Colonic mucosa (tissue), 4 donors: ENCODE results near the gene TPI1. TPM values are rescaled to one million over a fixed set of nuclear protein-coding genes. Genes with fewer than 3 reads are reported as not detected.
"Not testable (repeated sequence)": the region's sequence is repeated elsewhere in the genome, so short reads cannot be mapped to it uniquely, and the experiment has no call there.

Experiments used
- DNase-seq: peaks from one replicate; pipeline ENCODE4 v3.0.0-alpha.2; 2020
- H3K27ac ChIP-seq: fragments of 200-600 bp; one replicate; pipeline ENCODE4 v1.8.0; 2021
- H3K27me3 ChIP-seq: fragments of 200-600 bp; one replicate; pipeline ENCODE4 v1.8.0; 2021
- H3K36me3 ChIP-seq: fragments of 200-600 bp; one replicate; pipeline ENCODE4 v1.8.0; 2021
- H3K4me1 ChIP-seq: fragments of 200-600 bp; one replicate; pipeline ENCODE4 v1.8.0; 2021; ENCODE audit warnings: mild to moderate bottlenecking
- H3K4me3 ChIP-seq: fragments of 200-600 bp; one replicate; pipeline ENCODE4 v1.8.0; 2021
- H3K9ac ChIP-seq, 2 donors: one replicate each; pipeline ENCODE4 v1.7.0; 2013; ENCODE audit warnings: control low read depth in 2 of 2, low read depth in 2 of 2, low read length in 2 of 2
- H3K9me3 ChIP-seq: fragments of 200-600 bp; one replicate; pipeline ENCODE4 v1.8.0; 2021
- intact Hi-C: fragments of 100-400 bp; cut with DNase I; formaldehyde crosslinking; loops from one replicate; pipeline ENCODE4 v1.14.1; 2022
- total RNA-seq, 2 donors: library from RNA; stranded (reverse); fragmentation: NEBNext Ultra II Directional in 1 of 2; extraction: Animal tissue kit (Norgen Biotek cat#: 25700) in 1 of 2; gene quantifications; one replicate each; pipeline ENCODE4 v1.2.1, GENCODE V29; 2021
- TF ChIP-seq, protein P1 (sequence below): fragments of 200-600 bp; IDR thresholded peaks from one replicate; pipeline ENCODE4 v1.8.0; 2022; ENCODE audit warnings: antibody characterized with exemption, mild to moderate bottlenecking
- donor health status: healthy.
- donor health status: DM: no; HTN: no; CAD: no.
- donor health status: DM: no; HTN: no; CAD: no.

The TPI1 gene
- total RNA-seq, 2 donors from 2014 or later: 1,097 to 1,106 TPM

DNA sequence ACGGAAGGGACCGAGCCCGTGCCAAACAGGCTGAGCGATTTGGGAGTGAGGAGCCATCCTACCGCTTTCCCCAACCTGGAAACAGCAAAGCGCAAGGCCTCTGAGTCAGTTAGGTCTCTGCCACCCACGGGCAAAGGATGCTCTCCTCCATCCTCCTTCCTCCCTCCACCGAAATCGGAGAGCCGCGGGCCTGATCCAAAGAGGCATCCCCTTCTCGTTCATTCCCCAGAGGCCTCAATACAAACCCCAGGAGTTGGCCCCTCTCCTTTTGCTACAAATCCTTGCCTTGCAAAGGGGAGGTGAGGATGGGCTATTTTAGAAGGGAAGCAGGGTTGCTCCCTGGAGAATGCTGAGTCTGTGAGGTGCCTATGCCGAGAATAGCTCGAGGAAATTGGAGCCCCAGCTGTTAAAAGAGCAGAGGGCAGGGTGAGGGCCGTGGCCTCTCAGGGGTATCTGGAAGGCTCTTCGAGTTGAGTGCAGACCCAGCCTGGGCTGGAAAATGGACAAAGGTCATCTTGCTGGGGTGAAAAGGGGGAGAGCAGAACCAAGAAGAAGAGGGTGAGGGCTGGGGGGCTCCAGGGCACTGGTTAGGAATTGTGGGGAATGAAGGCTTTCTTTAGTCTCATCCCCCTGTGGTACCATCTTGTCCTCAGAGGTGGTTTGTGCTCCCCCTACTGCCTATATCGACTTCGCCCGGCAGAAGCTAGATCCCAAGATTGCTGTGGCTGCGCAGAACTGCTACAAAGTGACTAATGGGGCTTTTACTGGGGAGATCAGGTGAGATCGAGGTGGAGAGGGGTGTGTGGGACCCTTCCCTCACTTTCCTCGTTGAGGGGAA lies 1.1 kb downstream of the TPI1 start:
- DNase-seq: no peak
- peaks cover 12% of the 10 kb centered on the region for H3K36me3 ChIP-seq
- H3K4me1 ChIP-seq: peaks cover 22% of the 10 kb centered on the region
- H3K9ac ChIP-seq: peak overlapping the region; percentile 90 to 97
- H3K27ac ChIP-seq: peak overlapping the region; percentile 96
- H3K4me3 ChIP-seq: peak overlapping the region; percentile 98
- TF ChIP-seq, protein P1, sequence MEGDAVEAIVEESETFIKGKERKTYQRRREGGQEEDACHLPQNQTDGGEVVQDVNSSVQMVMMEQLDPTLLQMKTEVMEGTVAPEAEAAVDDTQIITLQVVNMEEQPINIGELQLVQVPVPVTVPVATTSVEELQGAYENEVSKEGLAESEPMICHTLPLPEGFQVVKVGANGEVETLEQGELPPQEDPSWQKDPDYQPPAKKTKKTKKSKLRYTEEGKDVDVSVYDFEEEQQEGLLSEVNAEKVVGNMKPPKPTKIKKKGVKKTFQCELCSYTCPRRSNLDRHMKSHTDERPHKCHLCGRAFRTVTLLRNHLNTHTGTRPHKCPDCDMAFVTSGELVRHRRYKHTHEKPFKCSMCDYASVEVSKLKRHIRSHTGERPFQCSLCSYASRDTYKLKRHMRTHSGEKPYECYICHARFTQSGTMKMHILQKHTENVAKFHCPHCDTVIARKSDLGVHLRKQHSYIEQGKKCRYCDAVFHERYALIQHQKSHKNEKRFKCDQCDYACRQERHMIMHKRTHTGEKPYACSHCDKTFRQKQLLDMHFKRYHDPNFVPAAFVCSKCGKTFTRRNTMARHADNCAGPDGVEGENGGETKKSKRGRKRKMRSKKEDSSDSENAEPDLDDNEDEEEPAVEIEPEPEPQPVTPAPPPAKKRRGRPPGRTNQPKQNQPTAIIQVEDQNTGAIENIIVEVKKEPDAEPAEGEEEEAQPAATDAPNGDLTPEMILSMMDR: no peak
- H3K9me3 ChIP-seq: no peaks in the 10 kb centered on the region
- no peaks in the 10 kb centered on the region for H3K27me3 ChIP-seq
- intact Hi-C loops: loop anchor here (5.0 kb wide), 1 partner anchor 99 kb away; no protein-coding TSS in a partner anchor

DNA sequence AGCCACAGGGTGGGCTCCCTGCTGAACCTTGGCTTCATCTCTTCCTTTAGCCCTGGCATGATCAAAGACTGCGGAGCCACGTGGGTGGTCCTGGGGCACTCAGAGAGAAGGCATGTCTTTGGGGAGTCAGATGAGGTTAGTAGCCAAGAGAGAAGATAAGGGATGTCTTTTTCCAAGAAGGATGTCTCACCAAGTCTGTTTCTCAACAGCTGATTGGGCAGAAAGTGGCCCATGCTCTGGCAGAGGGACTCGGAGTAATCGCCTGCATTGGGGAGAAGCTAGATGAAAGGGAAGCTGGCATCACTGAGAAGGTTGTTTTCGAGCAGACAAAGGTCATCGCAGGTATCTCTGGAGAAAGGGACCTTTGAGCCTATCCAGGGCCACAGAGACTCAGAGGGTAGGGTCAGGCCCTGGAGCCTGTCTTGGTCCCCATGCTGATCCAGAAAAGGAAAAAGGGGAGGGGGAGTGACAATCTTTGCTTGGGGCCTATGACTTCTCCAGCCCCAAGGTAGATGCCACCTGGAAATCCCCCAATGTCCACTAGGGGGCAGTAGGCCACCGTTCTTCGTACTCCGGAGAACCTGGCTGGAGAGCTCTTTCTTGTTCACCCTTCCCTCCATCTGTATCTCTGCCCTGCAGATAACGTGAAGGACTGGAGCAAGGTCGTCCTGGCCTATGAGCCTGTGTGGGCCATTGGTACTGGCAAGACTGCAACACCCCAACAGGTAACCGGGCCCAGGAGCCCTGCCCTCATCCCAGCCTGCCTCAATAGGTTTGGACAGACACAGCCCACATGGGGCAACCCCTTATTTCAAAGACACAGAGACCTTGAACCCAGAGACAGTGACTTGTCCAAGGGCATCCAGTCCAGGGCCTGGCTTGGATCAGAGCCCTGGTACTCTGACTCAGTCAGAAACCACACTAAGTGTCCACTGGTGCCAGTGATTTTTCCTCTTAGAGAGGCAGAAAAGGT lies 2.0 kb downstream of the TPI1 start:
- intact Hi-C loops: loop anchor here (5.0 kb wide), 1 partner anchor 98 kb away; no protein-coding TSS in a partner anchor
- peak; percentile 93 for DNase-seq
- peaks cover 22% of the 10 kb centered on the region for H3K4me1 ChIP-seq

DNA sequence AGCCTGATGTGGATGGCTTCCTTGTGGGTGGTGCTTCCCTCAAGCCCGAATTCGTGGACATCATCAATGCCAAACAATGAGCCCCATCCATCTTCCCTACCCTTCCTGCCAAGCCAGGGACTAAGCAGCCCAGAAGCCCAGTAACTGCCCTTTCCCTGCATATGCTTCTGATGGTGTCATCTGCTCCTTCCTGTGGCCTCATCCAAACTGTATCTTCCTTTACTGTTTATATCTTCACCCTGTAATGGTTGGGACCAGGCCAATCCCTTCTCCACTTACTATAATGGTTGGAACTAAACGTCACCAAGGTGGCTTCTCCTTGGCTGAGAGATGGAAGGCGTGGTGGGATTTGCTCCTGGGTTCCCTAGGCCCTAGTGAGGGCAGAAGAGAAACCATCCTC lies 3.0 kb downstream of the TPI1 start:
- H3K9ac ChIP-seq, H3K27me3 ChIP-seq, H3K4me3 ChIP-seq, DNase-seq, intact Hi-C loops, H3K9me3 ChIP-seq: not testable (repeated sequence)
- Histone ChIP-seq H3K36me3 (peaks cover 12% of the 10 kb centered on the region), H3K27ac (peak overlapping the region; percentile 77), H3K4me1 (peaks cover 22% of the 10 kb centered on the region)

More for the DNA sequence above, 2.0 kb downstream of the TPI1 start:
- H3K9ac ChIP-seq: peak overlapping the region; percentile 90 to 97
- TF ChIP-seq, protein P1: peak; percentile 90
- H3K9me3 ChIP-seq: no peaks in the 10 kb centered on the region
- H3K27ac ChIP-seq: peak overlapping the region; percentile 96
- H3K36me3 ChIP-seq: peaks cover 12% of the 10 kb centered on the region
- peak overlapping the region; percentile 98 for H3K4me3 ChIP-seq
- H3K27me3 ChIP-seq: no peaks in the 10 kb centered on the region

DNA sequence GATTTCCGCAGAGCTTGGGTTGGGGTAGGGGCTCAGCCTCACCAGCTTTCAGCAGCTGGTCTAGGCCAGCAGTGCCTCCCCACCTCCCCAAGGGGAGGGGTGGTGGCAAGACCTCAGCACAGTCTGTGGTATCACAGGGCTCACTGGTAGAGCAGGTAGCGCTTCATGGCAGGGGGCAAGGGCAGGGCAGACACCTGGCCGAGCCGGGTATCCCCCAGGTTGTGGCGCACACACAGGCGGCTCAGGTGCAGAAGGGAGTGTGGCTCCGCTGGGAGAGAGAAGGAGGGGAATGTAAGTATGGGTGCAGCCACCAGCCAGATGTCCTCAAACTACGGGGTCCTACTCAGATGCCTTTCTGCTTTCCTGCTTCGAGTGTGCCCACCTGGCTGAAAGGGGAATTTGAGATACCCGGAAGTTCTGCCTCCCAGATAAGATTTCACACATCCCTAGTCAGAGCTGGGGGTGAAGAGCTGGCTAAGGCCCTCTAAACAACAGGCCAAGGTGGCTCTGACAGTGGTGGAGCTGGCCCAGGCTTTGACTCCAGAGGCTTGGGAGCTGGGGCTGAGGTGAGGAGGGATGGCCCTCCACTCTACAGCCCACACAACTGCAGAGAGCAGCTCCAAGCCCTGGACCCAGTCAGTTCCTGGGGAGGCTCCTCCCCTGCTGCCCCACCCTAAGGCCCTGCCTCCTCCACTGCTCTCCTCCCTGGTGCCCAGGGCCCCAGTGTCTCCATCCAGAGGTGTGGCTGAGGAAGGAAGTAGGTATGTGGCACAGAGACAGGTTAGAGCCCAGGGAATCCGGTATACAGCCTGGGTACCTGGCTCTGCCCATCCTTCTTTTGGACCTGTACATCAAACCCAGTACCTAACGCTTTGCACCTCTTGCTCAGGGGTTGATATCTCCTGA lies 4.0 kb downstream of the TPI1 start:
- intact Hi-C loops: no loop called here

More for the DNA sequence above, 4.0 kb downstream of the TPI1 start:
- no peaks in the 10 kb centered on the region for H3K9me3 ChIP-seq
- peak overlapping the region; percentile 77 for H3K27ac ChIP-seq
- peak overlapping the region; percentile 33 to 95 for H3K9ac ChIP-seq
- peaks cover 22% of the 10 kb centered on the region for H3K4me1 ChIP-seq
- peaks cover 12% of the 10 kb centered on the region for H3K36me3 ChIP-seq
- TF ChIP-seq, protein P1: no peak
- DNase-seq: peak; percentile 89
- no peaks in the 10 kb centered on the region for H3K27me3 ChIP-seq
- H3K4me3 ChIP-seq: peak overlapping the region; percentile 80
